ENCODE measurements around the gene KCNH2. TPM values are rescaled to one million over a fixed set of nuclear protein-coding genes. Genes with fewer than 3 reads are reported as not detected.
"Not testable (repeated sequence)": the region's sequence is repeated elsewhere in the genome, so short reads cannot be mapped to it uniquely, and the experiment has no call there.

Gene KCNH2
- total RNA-seq, 2 experiments from 2014 or later: 0.34 to 0.45 TPM

DNA sequence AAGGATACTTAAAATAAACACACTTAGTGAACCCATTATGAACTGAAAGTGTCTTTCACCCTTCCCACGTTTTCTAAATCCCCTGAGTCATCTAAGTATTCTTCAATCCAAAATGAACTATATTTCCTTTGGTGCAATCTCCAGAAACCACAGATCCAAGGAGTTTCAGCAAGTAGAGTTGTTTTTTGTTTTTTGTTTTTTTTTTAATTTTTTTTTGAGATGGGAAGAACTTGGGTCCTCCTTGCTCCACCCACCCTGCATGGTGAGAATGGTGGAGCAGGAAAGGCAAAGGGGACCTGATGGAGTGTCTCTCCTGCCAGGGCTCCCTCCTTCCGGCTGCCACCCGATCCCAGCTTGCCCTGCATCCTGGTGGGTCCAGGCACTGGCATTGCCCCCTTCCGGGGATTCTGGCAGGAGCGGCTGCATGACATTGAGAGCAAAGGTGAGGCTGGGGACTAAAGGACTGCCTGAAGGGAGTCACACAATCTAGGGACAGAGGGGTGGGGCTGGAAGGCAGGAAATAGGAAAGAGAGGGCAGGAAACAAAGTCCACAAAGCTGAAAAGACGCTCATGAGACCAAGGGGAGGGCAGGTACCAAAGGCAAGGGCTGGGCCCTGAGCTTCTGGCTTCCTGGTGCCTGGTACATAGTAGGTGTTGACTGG, 34.0 kb upstream of the KCNH2 start:
- no peaks in the 10 kb centered on the region for H3K27me3 Mint-ChIP-seq
- H3K36me3 Mint-ChIP-seq: no peaks in the 10 kb centered on the region
- DNase-seq: no peak
- intact Hi-C loops (cut with micrococcal nuclease): loop anchor here (5.0 kb wide), 1 partner anchor 35 kb away; the partner anchor contains the start of gene KCNH2
- POLR2A ChIA-PET: interaction anchor here (1.4 to 2.4 kb wide), 3 partner anchors 16 to 47 kb away, joined by 5 to 9 read pairs (median 8); partner anchors contain the start of genes ABCB8 and SLC4A2
- H3K4me3 Mint-ChIP-seq: peak overlapping the region; percentile 46
- H3K9me3 Mint-ChIP-seq: no peaks in the 10 kb centered on the region
- CTCF ChIA-PET: interaction anchor here (1.1 to 4.2 kb wide), 5 partner anchors 16 to 114 kb away, joined by 5 to 26 read pairs (median 7); partner anchors contain the start of gene ABCB8
- peak overlapping the region; percentile 77 for H3K27ac Mint-ChIP-seq
- peaks cover 78% of the 10 kb centered on the region for H3K4me1 Mint-ChIP-seq (ENCODE audit: low read depth)

DNA sequence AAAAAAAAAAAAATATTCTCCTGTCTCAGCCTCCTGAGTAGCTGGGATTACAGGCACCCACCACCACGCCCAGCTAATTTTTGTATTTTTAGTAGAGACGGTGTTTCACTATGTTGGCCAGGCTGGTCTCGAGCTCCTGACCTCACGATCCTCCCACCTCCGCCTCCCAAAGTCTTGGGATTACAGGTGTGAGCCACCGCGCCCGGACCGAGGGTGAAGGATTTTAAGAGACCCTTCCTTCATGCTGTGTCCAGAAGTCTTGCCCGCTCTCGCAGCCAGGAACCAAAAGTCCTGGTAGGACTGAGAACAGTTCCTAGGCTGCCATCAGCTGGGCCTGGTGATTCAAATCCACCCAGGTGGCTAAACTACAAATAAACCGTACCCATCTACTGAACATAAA, 33.5 kb upstream of the KCNH2 start:
- intact Hi-C loops (cut with micrococcal nuclease): loop anchor here (5.0 kb wide), 1 partner anchor 34 kb away; the partner anchor contains the start of gene KCNH2
- H3K4me3 Mint-ChIP-seq: peak overlapping the region; percentile 46
- not testable (repeated sequence) for DNase-seq, H3K27me3 Mint-ChIP-seq, H3K36me3 Mint-ChIP-seq, H3K9me3 Mint-ChIP-seq
- H3K27ac Mint-ChIP-seq: peak overlapping the region; percentile 77
- ChIA-PET CTCF (interaction anchor here (0.9 to 6.8 kb wide), 11 partner anchors 6 to 113 kb away, joined by 3 to 78 read pairs (median 6); partner anchors contain the start of gene ABCB8), POLR2A (interaction anchor here (1.0 to 2.4 kb wide), 5 partner anchors 12 to 50 kb away, joined by 3 to 9 read pairs (median 5); partner anchors contain the start of genes ABCB8, ATG9B and SLC4A2)
- peaks cover 77% of the 10 kb centered on the region for H3K4me1 Mint-ChIP-seq (ENCODE audit: low read depth)

GRCh38 chr7:151011097-151011409, 32.9 kb upstream of the KCNH2 start:
- POLR2A ChIA-PET: interaction anchor here (1.0 to 2.4 kb wide), 4 partner anchors 13 to 49 kb away, joined by 3 to 9 read pairs (median 4); partner anchors contain the start of genes ABCB8, ATG9B and SLC4A2
- peak overlapping the region; percentile 89 for H3K27ac Mint-ChIP-seq
- peak overlapping the region; percentile 76 for H3K4me3 Mint-ChIP-seq
- intact Hi-C loops (cut with micrococcal nuclease): loop anchor here (5.0 kb wide), 1 partner anchor 34 kb away; the partner anchor contains the start of gene KCNH2
- CTCF ChIA-PET: interaction anchor here (0.9 to 6.8 kb wide), 14 partner anchors 7 to 279 kb away, joined by 3 to 78 read pairs (median 4); no protein-coding TSS in a partner anchor
- DNase-seq: no peak
- H3K36me3 Mint-ChIP-seq: no peaks in the 10 kb centered on the region
- H3K4me1 Mint-ChIP-seq (ENCODE audit: low read depth): peaks cover 74% of the 10 kb centered on the region
- H3K9me3 Mint-ChIP-seq: no peaks in the 10 kb centered on the region
- H3K27me3 Mint-ChIP-seq: no peaks in the 10 kb centered on the region

DNA sequence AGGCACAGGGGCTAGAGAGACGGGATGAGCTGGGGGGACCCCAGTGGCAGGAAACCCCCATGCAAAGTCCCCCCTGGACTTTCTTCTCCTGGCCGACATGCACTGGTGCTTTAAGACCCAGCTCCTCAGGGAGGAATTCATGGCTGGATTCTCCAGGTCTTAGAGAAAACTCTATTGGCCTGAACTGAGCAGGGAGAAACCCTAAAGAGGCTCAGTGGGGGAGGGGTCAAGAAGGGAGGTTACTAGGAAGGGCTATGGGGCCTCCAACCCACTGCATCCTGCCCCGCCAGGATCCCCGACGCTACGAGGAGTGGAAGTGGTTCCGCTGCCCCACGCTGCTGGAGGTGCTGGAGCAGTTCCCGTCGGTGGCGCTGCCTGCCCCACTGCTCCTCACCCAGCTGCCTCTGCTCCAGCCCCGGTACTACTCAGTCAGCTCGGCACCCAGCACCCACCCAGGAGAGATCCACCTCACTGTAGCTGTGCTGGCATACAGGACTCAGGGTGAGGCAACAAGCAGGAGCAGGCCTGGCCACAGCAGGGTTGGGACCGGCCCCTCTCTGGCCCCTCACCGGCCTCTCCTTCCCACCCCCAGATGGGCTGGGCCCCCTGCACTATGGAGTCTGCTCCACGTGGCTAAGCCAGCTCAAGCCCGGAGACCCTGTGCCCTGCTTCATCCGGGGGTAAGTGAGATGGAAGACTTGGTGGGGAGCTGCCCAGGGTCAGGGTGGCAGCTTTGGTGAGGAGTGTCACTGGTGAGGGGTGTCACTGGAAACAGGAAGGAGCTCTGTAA, 32.4 kb upstream of the KCNH2 start:
- no peaks in the 10 kb centered on the region for H3K27me3 Mint-ChIP-seq
- no peaks in the 10 kb centered on the region for H3K36me3 Mint-ChIP-seq
- peak overlapping the region; percentile 89 for H3K27ac Mint-ChIP-seq
- H3K4me3 Mint-ChIP-seq: peak overlapping the region; percentile 76
- POLR2A ChIA-PET: interaction anchor here (1.0 to 2.4 kb wide), 5 partner anchors 13 to 49 kb away, joined by 3 to 9 read pairs (median 4); partner anchors contain the start of genes ABCB8, ATG9B and SLC4A2
- CTCF ChIA-PET: interaction anchor here (0.8 to 6.8 kb wide), 17 partner anchors 8 to 278 kb away, joined by 3 to 78 read pairs (median 4); partner anchors contain the start of gene ABCB8
- H3K9me3 Mint-ChIP-seq: no peaks in the 10 kb centered on the region
- H3K4me1 Mint-ChIP-seq (ENCODE audit: low read depth): peaks cover 72% of the 10 kb centered on the region
- intact Hi-C loops (cut with micrococcal nuclease): loop anchor here (5.0 kb wide), 1 partner anchor 33 kb away; the partner anchor contains the start of gene KCNH2
- DNase-seq: peak; percentile 72

DNA sequence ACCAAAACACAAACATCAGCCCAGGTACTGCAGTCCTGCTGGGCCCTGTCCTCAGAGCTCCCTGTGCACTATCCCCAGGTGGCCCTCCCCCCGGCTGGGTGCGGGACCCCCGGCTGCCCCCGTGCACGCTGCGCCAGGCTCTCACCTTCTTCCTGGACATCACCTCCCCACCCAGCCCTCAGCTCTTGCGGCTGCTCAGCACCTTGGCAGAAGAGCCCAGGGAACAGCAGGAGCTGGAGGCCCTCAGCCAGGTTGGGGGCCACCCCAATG, 31.9 kb upstream of the KCNH2 start:
- H3K4me3 Mint-ChIP-seq: peak overlapping the region; percentile 76

GRCh38 chr7:151009327-151010036, 31.4 kb upstream of the KCNH2 start:
- Mint-ChIP-seq H3K27me3 (no peaks in the 10 kb centered on the region), H3K36me3 (no peaks in the 10 kb centered on the region), H3K4me3 (no peak overlapping the region), H3K4me1 (ENCODE audit: low read depth) (peaks cover 62% of the 10 kb centered on the region), H3K27ac (no peak overlapping the region), H3K9me3 (no peaks in the 10 kb centered on the region)
- POLR2A ChIA-PET: interaction anchor here (1.5 to 2.4 kb wide), 3 partner anchors 12 to 19 kb away, joined by 3 to 9 read pairs (median 5); partner anchors contain the start of gene ABCB8
- no peak for DNase-seq
- intact Hi-C loops (cut with micrococcal nuclease): loop anchor here (2.0 to 5.0 kb wide), 2 partner anchors 15 to 32 kb away; partner anchors contain the start of gene KCNH2
- CTCF ChIA-PET: interaction anchor here (0.6 to 6.8 kb wide), 14 partner anchors 9 to 180 kb away, joined by 3 to 78 read pairs (median 4); partner anchors contain the start of gene ABCB8

More for the DNA sequence above, 31.9 kb upstream of the KCNH2 start:
- intact Hi-C loops (cut with micrococcal nuclease): loop anchor here (5.0 kb wide), 1 partner anchor 33 kb away; the partner anchor contains the start of gene KCNH2
- CTCF ChIA-PET: interaction anchor here (0.8 to 6.8 kb wide), 12 partner anchors 8 to 278 kb away, joined by 3 to 78 read pairs (median 5); partner anchors contain the start of gene ABCB8
- H3K36me3 Mint-ChIP-seq: no peaks in the 10 kb centered on the region
- DNase-seq: no peak
- H3K27me3 Mint-ChIP-seq: no peaks in the 10 kb centered on the region
- no peaks in the 10 kb centered on the region for H3K9me3 Mint-ChIP-seq
- H3K27ac Mint-ChIP-seq: peak overlapping the region; percentile 89
- POLR2A ChIA-PET: interaction anchor here (1.5 to 2.4 kb wide), 2 partner anchors 16 to 18 kb away, joined by 3 to 9 read pairs; partner anchors contain the start of gene ABCB8
- H3K4me1 Mint-ChIP-seq (ENCODE audit: low read depth): peaks cover 67% of the 10 kb centered on the region

GRCh38 chr7:151008511-151009323, 30.6 kb upstream of the KCNH2 start:
- Mint-ChIP-seq H3K9me3 (no peaks in the 10 kb centered on the region), H3K4me1 (ENCODE audit: low read depth) (peaks cover 57% of the 10 kb centered on the region), H3K27me3 (no peaks in the 10 kb centered on the region), H3K4me3 (peak overlapping the region; percentile 71), H3K27ac (peak overlapping the region; percentile 82), H3K36me3 (no peaks in the 10 kb centered on the region)
- intact Hi-C loops (cut with micrococcal nuclease): loop anchor here (2.0 kb wide), 1 partner anchor 14 kb away; no protein-coding TSS in a partner anchor
- peak; percentile 82 for DNase-seq
- ChIA-PET POLR2A (interaction anchor here (1.0 to 1.7 kb wide), 4 partner anchors 10 to 114 kb away, joined by 3 to 7 read pairs (median 4); no protein-coding TSS in a partner anchor), CTCF (interaction anchor here (0.6 to 6.8 kb wide), 17 partner anchors 9 to 269 kb away, joined by 3 to 78 read pairs (median 5); partner anchors contain the start of gene ABCB8)

DNA sequence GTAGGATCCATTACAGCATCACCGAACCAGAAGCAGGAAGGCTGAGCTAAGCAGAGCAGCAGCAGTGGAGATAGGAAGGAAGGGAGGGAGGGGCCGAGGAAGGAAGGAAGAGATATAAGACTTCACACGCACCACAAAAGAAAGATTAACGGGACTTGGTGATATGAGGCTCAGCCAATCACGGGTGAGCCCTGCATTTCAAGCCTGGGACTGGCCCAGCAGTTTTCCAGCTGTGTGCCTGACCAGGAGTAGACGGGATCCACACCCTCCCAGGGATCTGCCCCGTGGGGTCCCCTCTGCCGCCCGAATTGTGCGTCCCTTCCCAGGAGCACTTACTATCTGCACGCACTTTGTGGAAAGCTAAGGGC, 30.0 kb upstream of the KCNH2 start:
- Mint-ChIP-seq H3K27me3 (no peaks in the 10 kb centered on the region), H3K36me3 (no peaks in the 10 kb centered on the region), H3K27ac (peak overlapping the region; percentile 82), H3K4me3 (peak overlapping the region; percentile 71), H3K4me1 (ENCODE audit: low read depth) (peaks cover 55% of the 10 kb centered on the region), H3K9me3 (no peaks in the 10 kb centered on the region)
- no peak for DNase-seq
- ChIA-PET CTCF (interaction anchor here (0.6 to 6.8 kb wide), 14 partner anchors 10 to 269 kb away, joined by 3 to 78 read pairs (median 6); partner anchors contain the start of gene ABCB8), POLR2A (interaction anchor here (1.0 to 1.7 kb wide), 3 partner anchors 10 to 114 kb away, joined by 3 to 7 read pairs (median 5); no protein-coding TSS in a partner anchor)
- intact Hi-C loops (cut with micrococcal nuclease): loop anchor here (2.0 kb wide), 1 partner anchor 13 kb away; no protein-coding TSS in a partner anchor

- CTCF ChIA-PET: interaction anchor here (0.7 to 6.8 kb wide), 10 partner anchors 11 to 109 kb away, joined by 3 to 78 read pairs (median 16); partner anchors contain the start of gene ABCB8
- POLR2A ChIA-PET: interaction anchor here (1.5 to 1.7 kb wide), 2 partner anchors 10 to 11 kb away, joined by 5 to 7 read pairs; no protein-coding TSS in a partner anchor
- no peak for DNase-seq
- intact Hi-C loops (cut with micrococcal nuclease): no loop called here
- Mint-ChIP-seq H3K4me1 (ENCODE audit: low read depth) (peaks cover 48% of the 10 kb centered on the region), H3K9me3 (no peaks in the 10 kb centered on the region), H3K27ac (peak overlapping the region; percentile 82), H3K4me3 (peak overlapping the region; percentile 71), H3K36me3 (no peaks in the 10 kb centered on the region), H3K27me3 (no peaks in the 10 kb centered on the region)
Observed at GRCh38 chr7:151007469-151007898, 29.4 kb upstream of the KCNH2 start.

All from activated CD4-positive, alpha-beta memory T cell treated with anti-CD3 and anti-CD28 coated beads for 36 hours (primary cell).